CMK (cell line): ENCODE results near the gene SLC27A4.

Experiments used
- DNase-seq: peaks from one replicate; pipeline ENCODE4 v3.0.0-alpha.2; 2010; ENCODE audit warnings: low read depth

The SLC27A4 gene

DNA sequence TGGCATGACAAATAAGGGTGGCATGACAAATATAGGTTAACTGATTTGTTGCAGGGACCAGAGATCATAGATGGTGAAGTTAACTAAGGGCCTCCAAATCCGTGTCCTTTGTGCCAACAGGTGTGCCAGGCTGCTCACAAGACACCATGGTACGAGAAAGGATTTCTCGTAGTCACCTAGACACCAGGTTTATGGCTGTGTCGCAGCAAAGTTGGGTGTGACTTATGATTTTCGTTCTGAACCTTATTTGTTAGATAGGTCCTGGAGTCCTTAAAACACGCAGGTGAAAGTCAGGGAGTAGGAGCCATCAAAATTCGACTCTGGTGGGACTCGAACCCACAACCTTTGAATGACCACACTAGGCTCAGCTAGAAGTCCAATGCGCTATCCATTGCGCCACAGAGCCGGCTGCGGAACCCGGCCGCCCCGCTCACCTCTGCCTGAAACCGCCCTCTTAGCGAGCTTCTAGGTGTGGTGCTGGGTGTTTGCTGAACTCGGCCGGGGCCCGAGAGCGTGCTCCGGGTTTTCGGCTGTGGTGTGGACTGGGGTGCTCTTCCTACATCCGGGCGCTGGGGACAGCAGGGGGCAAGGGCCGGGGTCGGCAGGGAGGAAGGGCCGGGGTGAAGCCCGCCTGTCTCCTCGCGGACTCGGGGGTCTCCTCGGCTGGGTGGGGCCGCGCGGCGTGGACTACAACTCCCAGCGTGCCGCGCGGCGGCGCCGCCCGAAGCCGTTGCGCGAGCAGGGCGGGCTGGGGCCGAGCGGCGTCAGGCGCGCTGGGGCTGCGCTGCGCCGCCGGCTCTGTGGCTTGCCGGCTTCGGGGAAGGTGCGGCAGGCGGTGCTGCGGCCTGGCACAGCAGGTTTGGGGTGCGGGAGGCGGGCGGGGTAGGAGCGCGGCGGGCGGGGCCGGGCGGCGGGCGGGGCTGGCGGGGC is at the start of gene SLC27A4:
Gene SLC27A4 (plus strand): TSS at position 767 of the 930 bp plus-strand sequence. CDS start 2,606 bp downstream, outside the sequence.
- peak; percentile 58 for DNase-seq

DNA sequence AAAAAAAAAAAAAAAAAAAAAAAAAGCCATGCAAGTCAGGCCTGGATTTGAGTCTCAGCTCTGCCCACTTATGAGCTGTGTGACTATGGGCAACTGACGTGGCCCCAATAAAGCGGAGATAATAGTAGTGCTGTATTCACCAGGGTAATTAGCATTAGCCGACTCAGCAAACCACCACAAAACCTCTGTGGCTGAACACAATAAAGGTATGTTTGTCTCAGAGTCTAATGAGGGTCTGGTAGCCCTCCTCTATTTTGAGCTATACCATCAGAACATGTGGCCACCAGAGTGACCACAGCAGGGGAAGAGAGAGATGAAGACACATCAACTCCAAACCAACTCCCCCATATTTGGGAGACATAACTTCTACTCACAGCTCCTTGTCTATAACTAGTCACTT is 48.3 kb upstream of the SLC27A4 start:
- DNase-seq: no peak

DNA sequence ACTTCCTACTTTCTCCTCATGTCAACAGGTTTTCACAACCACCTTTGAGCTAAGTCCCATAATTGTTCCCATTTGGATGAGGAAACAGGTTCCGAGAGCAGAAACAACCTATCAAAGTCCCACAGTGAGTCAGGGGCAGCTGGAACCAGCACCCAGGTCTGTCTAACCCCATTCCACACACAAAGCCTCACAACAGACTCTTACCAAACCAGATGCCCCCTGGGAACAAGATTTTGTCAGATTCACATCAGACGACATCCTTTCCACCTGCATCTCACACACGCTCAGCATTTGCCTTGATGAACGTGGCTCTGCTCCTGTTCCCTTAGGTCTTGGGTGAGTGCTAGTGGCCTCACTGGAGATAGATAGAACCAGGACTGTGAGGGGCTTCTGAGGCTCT is 47.2 kb upstream of the SLC27A4 start:
- no peak for DNase-seq

DNA sequence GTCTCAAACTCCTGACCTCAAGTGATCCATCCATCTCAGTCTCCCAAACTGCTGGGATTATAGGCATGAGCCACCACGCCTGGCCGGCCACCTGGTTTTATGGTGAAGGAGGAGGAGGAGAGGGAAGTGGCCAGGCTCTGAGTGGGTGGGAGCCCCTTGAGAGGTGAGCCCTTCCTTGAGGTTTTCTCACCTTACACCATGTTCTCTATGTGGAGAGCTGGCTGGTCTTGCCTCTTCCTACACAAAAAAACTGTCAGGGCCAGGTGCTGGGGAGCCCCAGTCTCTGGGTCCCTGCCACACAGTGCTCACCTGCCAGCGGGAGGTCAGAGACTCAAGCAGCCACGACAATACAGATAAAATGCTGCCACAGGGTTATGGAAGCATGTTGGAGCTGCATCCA is 46.2 kb upstream of the SLC27A4 start:
- DNase-seq: no peak

DNA sequence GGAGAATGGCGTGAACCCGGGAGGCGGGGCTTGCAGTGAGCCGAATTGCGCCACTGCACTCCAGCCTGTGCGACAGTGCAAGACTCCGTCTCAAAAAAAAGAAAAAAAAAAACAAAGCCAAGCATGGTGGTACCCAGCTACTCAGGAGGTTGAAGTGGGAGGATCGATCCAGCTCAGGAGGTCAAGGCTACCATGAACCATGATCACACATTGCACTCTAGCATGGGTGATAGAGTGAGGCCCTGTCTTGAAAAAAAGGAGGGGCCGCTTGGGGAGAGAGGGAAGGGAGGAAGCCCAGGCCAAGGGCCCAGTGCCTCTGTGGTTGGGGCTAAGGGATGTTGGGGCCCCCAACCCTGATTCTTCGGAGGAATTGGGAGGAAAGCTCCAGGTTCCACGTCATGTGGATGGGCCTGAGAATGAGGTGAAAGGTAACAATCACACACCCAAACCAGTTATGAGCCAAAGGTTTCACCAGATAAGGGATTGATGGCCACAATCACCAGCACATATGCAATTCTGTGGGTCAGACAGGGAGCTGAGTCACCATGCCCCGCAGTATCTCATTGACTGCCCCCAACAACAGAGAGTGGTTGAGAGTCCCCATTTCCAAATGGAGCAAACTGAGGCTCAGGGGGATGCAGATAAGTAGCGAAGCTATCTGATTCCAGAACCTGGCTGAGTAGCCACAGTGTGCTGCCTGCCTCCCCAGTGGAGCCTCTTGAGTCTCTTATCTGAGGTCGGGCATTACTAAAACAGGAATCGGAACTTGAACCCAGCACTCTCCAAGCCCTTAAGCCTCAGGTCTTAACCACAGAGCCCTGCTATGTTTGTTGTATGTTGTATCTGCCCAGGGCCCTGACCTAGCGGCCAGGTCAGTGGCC is 43.7 kb upstream of the SLC27A4 start:
- DNase-seq: peak; percentile 9

DNA sequence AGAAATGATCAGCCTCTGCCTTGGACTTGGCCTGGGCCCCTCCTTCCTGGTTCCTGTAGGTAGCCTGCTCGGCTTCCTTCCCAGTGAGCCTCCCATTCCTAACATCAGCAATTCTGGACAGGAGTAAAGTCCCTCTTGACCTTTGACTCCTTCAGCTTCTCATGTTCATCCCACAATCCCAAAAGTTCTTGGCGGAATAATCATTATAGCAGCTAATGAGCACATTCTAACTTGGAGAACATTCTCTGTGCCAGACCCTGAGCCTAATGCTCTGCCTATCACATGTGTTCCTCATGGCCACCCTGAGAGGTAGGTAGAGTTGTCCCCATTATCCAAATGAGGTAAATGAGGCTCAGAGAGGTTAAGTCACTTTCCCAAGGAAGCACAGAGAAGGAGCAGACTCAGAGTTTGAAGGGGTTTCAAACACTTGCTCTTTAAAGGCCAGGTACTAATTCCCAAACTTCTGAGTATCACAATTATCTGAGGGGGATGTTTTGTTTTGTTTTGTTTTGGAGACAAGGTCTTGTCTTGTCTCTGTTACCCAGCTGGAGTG is 43.0 kb upstream of the SLC27A4 start:
- no peak for DNase-seq

DNA sequence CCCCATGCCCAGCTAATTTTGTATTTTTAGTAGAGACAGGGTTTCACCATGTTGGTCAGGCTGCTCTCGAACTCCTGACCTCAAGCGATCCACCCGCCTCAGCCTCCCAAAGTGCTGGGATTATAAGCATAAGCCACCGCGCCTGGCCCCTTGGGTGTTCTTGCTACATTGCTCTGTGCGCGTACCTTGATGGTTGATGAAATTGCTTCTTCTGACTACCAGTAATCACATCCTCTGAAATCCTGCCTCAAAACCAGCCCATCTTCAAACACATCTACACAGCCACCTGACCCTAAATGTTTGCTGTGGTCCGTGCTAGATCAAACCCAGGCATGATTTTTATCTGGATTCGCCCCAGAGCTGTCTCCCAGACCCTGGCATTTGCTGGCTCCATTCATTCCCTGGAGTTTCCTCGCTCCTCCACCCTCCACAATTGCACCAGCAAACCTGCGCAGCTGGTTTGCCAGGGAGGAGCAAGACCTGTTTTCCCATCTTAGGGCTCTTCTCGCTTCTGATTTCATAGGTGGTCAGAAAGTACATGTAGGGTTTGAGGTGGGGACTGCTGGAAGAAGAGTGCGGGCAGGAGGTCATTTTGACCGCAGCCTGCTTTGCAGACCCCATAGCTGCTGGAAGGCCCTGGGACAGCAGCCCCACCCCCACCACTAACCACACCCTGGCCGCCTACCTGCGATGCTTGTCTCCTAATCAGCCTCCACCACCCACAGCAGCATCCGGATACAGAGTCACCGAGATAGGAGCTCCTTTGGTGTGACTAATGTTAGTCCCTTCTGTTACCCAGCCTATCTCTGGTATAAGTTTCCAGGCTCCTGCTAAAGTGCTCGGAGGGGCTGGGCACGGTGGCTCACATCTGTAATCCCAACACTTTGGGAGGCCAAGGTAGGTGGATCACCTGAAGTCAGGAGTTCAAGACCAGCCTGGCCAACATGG is 41.5 kb upstream of the SLC27A4 start:
- no peak for DNase-seq

DNA sequence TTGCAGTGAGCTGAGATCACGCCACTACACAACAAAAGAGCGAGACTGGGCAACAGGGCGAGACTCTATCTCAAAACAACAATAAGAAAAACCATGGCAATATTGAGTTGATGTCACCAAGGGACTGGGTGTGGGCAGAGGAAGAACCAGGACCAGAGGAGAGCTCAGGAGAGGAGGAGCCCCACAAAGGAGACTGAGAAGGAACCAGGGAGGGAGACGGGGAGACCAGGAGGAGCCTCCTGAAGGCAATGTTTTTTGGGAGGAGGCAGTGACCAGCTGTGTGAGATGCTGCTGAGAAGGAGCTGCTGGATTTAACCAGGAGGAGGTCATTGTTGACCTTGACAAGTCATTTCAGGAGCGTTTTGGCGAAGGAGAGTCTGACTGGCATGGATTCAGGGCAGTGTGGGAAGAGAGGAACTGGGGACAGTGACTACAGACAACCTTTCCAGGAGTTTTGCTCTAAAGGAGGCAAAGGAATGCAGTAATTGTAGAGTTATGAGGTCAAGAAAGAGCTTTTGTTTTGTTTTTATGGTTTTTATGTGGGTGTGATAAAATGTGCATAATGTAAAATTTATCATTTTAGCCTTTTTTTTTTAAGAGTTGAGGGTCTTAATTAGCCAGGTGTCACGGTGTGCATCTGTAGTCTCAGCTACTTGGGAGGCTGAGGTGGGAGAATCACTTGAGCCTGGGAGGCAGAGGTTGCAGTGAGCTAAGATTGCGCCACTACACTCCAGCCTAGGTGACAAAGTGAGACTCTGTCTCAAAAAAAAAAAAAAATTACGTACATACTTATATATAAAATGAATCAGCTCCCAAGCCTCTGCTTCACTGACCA is 36.0 kb upstream of the SLC27A4 start:
- DNase-seq: no peak

DNA sequence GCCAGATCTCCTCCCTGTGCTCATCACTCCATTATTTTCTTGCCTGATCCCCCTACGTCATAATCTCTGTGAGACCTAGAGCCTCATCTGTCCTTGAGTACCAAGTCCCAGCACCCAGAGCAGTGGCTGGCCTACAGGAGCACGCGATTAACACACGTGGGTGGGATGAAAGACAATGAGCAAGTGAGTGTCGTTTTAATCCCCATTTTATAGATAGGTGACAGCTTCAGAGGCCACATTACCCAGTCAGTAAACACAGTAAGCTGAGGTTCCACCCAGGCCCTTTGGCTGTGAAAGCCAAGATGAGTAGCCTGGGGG is 35.4 kb upstream of the SLC27A4 start:
- no peak for DNase-seq

DNA sequence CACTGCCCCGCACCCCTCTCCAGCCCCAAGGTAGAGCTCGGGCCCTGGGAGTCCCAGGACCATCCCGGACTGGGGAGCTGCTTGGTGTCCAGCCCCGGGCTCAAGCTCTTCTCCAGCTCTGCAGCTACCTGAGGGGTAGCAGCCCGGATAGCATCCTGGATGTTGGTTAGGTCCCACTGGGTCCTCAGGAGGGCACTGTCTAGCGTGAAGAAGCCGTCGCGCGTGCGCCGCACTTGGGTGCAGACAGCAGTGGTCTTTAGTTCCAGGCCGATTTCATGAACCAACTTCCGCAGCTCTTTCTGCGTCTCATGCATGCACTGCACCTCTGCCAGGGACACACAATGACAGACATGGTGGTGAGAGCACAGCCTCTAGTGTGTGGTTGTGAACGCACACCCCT is 30.8 kb upstream of the SLC27A4 start:
- no peak for DNase-seq

DNA sequence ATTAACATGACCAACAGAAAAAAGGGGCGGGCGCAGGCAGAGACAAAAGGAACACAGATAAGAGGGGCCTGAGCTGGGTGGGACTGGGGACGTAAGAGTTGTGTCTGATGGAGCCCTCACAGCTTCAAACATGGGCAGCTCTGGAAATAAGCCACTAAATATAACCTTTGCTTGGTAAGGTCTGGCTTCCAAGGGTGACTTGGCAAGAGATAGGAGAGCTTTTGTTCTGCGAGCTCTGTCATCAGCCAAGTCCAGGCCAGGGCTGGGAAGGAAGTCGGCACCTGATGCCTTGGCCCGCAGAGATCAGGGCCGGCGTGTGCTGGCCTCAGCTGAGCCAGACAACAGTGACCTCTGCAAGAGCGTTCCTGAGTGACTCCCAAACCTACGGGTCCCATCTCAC is 29.9 kb upstream of the SLC27A4 start:
- no peak for DNase-seq

DNA sequence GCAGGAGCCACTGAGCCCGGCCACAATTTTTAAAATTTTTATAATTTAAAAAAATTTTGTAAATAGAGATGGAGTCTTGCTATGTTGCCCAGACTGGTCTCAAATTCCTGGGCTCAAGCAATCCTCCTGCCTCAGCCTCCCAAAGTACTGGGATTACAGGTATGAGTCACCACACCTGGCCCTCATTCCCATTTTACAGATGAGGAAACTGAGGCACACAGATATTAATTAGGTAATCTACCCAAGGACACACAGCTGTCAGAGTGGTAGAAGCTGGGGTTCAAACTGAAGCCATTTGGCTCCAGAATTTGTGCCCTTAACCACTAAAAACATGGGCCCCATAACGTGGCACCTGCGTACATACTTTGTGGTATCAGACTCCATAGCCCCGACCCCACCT is 25.6 kb upstream of the SLC27A4 start:
- DNase-seq: no peak

DNA sequence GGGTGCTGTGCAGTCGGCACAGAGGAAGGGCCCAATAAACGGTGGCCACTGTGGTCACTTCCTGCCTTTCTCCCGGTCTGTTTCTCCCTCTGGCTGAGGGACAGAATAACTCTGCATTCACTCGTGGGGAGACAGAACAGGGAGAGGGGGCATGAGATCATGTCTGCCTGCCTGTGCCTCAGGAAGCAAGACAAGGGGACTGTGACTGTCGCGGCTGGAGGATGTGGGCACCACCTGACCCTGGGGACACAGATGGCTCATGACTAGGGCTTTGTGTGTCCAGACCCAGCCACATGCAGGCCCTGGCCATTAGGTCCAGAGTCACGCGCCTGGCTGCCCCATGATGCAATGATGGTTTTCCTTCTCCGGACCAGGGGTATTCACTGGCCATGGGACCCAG is 23.9 kb upstream of the SLC27A4 start:
- no peak for DNase-seq

DNA sequence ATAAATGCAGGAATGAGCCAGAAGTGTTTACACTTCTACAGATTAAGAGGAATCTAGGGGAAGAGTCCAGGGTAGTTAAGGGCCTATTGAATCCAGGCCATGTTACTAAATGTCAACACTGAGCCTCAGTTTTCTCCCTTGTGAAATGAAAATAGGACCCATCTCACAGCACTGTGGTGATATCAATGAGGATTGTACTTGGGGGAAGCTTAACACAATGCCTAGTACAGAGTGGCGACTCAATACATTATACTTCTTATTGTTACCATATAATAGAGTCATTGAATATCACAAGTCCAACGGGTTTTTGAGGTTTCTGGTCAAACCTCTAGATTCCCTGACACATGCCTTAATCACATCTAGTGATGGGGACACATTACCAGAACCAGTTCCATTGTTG is 22.7 kb upstream of the SLC27A4 start:
- no peak for DNase-seq

DNA sequence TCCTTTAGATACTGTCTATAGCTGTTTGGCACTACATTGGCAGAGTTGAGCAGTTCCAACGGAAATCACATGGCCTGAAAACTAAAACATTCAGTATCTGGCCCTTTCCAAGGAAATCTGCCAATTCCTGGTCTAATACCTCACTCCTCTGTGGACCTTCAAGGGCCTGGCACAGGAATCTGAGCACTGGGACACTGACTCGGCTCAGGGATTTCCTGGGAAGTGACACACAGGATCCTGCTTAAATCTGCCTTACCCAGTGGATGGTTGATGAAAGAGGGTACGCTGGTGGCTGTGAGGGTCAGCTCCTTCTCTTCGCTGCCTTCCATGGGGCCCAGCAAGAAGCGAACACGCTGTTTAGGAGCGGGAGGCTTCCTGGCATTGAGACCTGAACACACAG is 19.0 kb upstream of the SLC27A4 start:
- DNase-seq: no peak

DNA sequence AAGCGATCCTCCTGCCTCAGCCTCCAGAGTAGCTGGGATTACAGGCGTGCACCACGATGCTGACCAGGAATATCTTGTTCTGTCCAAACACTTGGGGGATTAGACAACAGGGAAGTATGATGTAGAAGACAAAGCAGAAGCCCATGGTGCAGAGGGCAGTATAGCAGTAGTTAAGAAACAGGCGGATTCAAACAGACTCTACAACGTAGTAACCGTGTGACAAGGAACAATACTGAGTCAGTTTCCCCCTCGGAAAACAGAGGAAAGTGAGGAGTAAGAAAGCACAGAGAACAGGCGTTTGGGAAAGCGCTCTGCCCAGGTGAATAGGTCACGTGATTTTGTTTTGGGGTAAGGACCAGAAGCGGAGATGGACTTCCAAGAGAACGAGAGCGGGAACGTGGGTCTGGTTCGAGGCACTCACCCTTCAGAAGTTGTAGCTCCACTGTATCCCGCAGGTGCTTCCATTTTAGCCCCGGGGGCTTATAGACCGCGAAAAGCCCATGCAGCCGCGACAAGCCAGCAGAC is 18.4 kb upstream of the SLC27A4 start:
- DNase-seq: no peak

DNA sequence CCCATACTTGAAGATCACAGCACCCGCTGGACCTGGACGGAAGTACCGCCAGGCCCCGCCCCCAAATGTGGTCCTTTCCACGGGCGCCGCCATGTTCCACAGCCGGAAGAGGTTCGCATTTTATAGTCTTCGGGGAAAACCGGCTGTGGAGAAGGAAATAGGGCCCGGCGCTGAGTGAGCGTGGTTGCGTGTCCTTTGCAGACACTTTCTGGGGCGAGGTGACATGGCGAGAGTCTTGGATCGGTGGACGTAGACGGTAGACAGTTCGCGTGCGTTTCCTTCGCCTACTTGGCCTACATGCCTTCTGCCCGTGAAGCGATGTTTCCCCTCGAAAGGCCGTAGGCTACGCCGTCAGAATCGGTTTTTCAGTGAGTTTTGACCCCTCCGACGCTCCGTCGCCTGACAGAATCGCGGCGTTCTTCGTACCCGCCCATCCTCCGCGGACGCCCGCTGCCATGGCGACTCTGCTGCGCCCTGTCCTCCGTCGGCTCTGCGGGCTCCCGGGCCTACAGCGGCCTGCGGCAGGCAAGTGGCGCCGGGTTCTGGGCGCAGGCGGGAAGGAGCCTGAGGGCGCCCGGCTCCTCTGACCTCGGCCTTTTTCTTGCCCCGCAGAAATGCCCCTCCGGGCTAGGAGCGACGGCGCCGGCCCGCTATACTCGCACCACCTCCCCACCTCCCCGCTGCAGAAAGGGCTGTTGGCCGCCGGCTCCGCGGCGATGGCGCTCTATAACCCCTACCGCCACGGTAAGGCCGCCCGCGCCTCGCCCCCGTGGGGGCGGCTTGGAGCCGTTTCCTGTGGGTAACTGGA is 17.7 kb upstream of the SLC27A4 start, which contains the start of the genes COQ4 and TRUB2:
Gene COQ4 (plus strand): TSS at position 436 of the 808 bp plus-strand sequence. CDS start 20 bp downstream, at position 456.
Gene TRUB2 (minus strand): TSS at position 44 of the 808 bp plus-strand sequence. CDS start 39 bp downstream, at position 5.
- peak; percentile 85 for DNase-seq

DNA sequence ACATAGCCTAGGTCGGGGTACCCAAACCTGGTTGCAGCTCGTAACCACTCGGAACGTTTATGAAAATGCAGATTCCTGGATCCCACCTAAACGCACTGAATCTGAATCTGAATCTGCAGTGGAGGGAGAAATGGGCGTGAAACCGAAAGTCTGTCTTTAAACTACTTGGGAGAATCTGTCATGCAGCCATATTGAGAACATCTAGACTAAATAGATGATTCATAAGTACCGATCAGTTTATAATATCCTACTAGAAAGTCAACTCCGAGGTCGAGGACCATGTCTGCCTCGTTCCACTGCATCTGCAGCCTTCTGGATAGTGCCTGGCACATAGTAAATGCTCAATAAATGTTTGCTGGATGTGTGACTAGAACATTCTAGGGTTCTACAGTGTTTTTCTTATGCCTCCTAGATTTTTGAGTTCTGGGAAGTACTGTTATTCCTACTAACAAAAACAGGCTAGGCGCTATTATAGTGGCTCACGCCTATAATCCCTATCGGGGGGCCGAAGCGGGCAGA is 17.1 kb upstream of the SLC27A4 start:
- no peak for DNase-seq

DNA sequence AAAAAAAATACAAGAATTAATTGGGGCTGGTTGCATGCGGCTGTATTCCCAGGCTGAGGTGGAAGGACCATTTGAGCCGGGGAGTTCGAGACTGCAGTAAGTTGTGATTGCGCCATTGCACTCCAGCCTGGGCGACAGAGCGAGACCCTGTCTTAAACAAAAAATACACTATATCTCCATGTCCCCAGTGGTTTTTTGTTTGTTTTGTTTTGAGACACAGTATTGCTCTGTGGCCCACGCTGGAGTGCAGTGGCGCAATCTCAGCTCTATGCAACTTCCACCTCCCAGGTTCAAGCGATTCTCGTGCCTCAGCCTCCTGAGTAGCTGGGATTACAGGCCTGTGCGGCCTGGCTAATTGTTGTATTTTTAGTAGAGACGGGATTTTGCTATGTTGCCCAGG is 16.5 kb upstream of the SLC27A4 start:
- no peak for DNase-seq
